HEK293 (cell line): ENCODE measurements around the gene FOLR2.

Experiments
- CTCF ChIA-PET: fragments of 350-600 bp; formaldehyde crosslinking; extraction: SDS; loops from one replicate; lab custom pipeline; 2021; ENCODE audit warnings: antibody characterized with exemption; lab: Yijun Ruan, JAX
- POLR2A ChIA-PET: fragments of 300-600 bp; formaldehyde crosslinking; extraction: SDS; loops from one replicate; lab custom pipeline; 2020; ENCODE audit warnings: antibody characterized with exemption, inconsistent platforms; lab: Yijun Ruan, JAX
- H3K27ac ChIP-seq: fragments of 200-500 bp; sonication (Bioruptor generic); 2 replicates; pipeline ENCODE4 v1.5.1; 2014; ENCODE audit warnings: low read depth, low read length, control low read depth, inconsistent platforms; ENCODE audit errors: extremely low read depth
- H3K36me3 ChIP-seq, 2 experiments: fragments of 200-500 bp in 1 of 2; sonication (Bioruptor generic) in 1 of 2; 1 replicate in 1 of 2; 2 replicates in 1 of 2; pipeline ENCODE4 v1.5.1; 2014 to 2017; ENCODE audit warnings: inconsistent platforms in 2 of 2, low read length in 2 of 2; ENCODE audit not compliant: control insufficient read depth in 2 of 2, insufficient read depth in 1 of 2
- H3K4me1 ChIP-seq: fragments of 200-500 bp; sonication (Bioruptor generic); 2 replicates; pipeline ENCODE4 v1.5.1; 2014; ENCODE audit warnings: mild to moderate bottlenecking, low read length, inconsistent platforms; ENCODE audit not compliant: control insufficient read depth, insufficient read depth
- H3K4me3 ChIP-seq: 2 replicates; pipeline ENCODE4 v1.5.1; 2011; ENCODE audit warnings: low read depth, mild to moderate bottlenecking, control low read depth, low read length, moderate library complexity
- H3K9me3 ChIP-seq: fragments of 200-500 bp; sonication (Bioruptor generic); 2 replicates; pipeline ENCODE4 v1.5.1; 2014; ENCODE audit warnings: low read depth, low read length, inconsistent platforms; ENCODE audit not compliant: control insufficient read depth, insufficient read depth
- HOXD13 ChIP-seq: sonication (generic); formaldehyde crosslinking; IDR thresholded peaks from 2 replicates; pipeline ENCODE4 v1.8.0; 2022; ENCODE audit warnings: missing genetic modification reagents, borderline replicate concordance
- KLF10 ChIP-seq: fragments of 450-650 bp; IDR thresholded peaks from 2 replicates; pipeline ENCODE4 v1.5.1; 2018; ENCODE audit warnings: missing biosample characterization, mild to moderate bottlenecking, missing genetic modification characterization
- SP7 ChIP-seq: fragments of 450-650 bp; formaldehyde crosslinking; IDR thresholded peaks from 2 replicates; pipeline ENCODE4 v1.5.1; 2016; ENCODE audit warnings: missing biosample characterization, missing genetic modification characterization
- ZEB2 ChIP-seq: fragments of 450-650 bp; formaldehyde crosslinking; IDR thresholded peaks from 2 replicates; pipeline ENCODE4 v1.5.1; 2016; ENCODE audit warnings: missing biosample characterization, missing genetic modification characterization
- ZNF114 ChIP-seq: fragments of 450-650 bp; formaldehyde crosslinking; IDR thresholded peaks from 2 replicates; pipeline ENCODE4 v1.5.0; 2017; ENCODE audit warnings: missing biosample characterization, missing genetic modification characterization
- ZNF132 ChIP-seq: fragments of 450-650 bp; formaldehyde crosslinking; IDR thresholded peaks from 2 replicates; pipeline ENCODE4 v1.5.1; 2017; ENCODE audit warnings: missing biosample characterization, missing genetic modification characterization, borderline replicate concordance
- ZNF155 ChIP-seq: fragments of 450-650 bp; formaldehyde crosslinking; IDR thresholded peaks from 2 replicates; pipeline ENCODE4 v1.5.1; 2016; ENCODE audit warnings: missing biosample characterization, missing genetic modification characterization
- ZNF311 ChIP-seq: fragments of 450-650 bp; formaldehyde crosslinking; IDR thresholded peaks from 2 replicates; pipeline ENCODE4 v1.5.1; 2017; ENCODE audit warnings: missing biosample characterization, missing genetic modification characterization, borderline replicate concordance
- ZNF366 ChIP-seq: fragments of 450-650 bp; formaldehyde crosslinking; conservative IDR thresholded peaks from 2 replicates; pipeline ENCODE4 v1.5.1; 2016; ENCODE audit warnings: missing biosample characterization, missing genetic modification characterization
- ZNF561 ChIP-seq: fragments of 450-650 bp; IDR thresholded peaks from 2 replicates; pipeline ENCODE4 v1.5.1; 2018; ENCODE audit warnings: missing biosample characterization, missing genetic modification characterization, borderline replicate concordance
- ZNF830 ChIP-seq: fragments of 450-650 bp; IDR thresholded peaks from 2 replicates; pipeline ENCODE4 v1.5.0; 2018; ENCODE audit warnings: missing biosample characterization, missing genetic modification characterization, low read depth, mild to moderate bottlenecking, moderate library complexity
- ZNF837 ChIP-seq: fragments of 450-650 bp; formaldehyde crosslinking; IDR thresholded peaks from 2 replicates; pipeline ENCODE4 v1.5.1; 2016; ENCODE audit warnings: missing biosample characterization, missing genetic modification characterization
- ZSCAN16 ChIP-seq: fragments of 450-650 bp; formaldehyde crosslinking; IDR thresholded peaks from 2 replicates; pipeline ENCODE4 v1.5.1; 2016; ENCODE audit warnings: missing biosample characterization, missing genetic modification characterization
- TF ChIP-seq, protein P1 (sequence below): fragments of 450-650 bp; formaldehyde crosslinking; IDR thresholded peaks from 2 replicates; pipeline ENCODE4 v1.5.1; 2016; ENCODE audit warnings: missing biosample characterization, missing genetic modification characterization
- TF ChIP-seq, protein P2 (sequence below): fragments of 450-650 bp; formaldehyde crosslinking; IDR thresholded peaks from 2 replicates; pipeline ENCODE4 v1.5.1; 2016; ENCODE audit warnings: missing biosample characterization, missing genetic modification characterization, borderline replicate concordance
- TF ChIP-seq, protein P3 (sequence below): fragments of 450-650 bp; formaldehyde crosslinking; IDR thresholded peaks from 2 replicates; pipeline ENCODE4 v1.5.1; 2016; ENCODE audit warnings: missing biosample characterization, missing genetic modification characterization

The FOLR2 gene

DNA sequence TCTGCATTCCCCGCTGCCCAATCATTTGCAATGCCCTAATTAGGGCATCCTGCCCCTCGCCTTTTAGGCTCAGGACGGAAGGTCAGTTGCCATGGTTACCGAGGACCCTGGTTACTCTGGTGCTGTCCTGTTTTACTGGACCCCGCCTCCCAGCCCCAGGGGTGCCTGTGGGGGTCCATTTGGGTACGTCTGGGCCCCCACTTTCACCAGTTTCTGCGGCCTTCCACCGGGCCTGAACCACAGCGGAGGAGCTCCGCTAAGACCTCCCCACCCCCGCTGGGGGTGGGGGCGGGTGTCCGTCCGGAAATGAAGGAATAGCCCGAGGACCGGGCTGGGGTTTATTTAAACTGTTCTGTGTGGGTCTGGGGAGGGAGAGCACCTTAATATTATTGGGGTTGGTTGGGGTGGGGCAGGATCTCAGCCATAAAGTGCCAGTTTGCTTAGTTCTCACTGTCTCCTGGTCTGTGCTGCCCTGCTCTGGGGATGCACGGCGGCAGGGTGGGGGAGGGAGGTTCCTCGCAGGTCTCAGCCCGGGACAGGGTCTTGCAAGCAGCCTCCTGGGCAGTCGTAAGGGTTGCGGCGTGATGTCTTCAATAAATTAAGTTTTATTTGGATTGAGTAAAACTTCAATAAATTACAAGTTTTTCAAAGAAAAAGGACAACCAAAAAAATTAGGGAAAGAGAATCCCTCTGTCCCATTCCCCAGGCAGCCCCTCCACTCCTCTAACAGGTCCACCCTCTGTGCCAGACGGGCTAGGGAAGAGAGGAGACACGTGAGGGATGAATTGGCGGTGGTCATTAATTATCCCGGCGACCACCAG, 22.1 kb downstream of the FOLR2 start:
- Histone ChIP-seq H3K4me1 (no peaks in the 10 kb centered on the region), H3K9me3 (no peaks in the 10 kb centered on the region), H3K36me3 (peaks cover 0 to 50% of the 10 kb centered on the region in 2 experiments; a peak in 2 of 3 replicates), H3K27ac (no peak overlapping the region)
- POLR2A ChIA-PET = interaction anchor here (0.6 to 4.5 kb wide), 5 partner anchors 12 to 193 kb away, joined by 3 to 42 read pairs (median 4); partner anchors contain the start of gene INPPL1
- CTCF ChIA-PET = interaction anchor here (0.5 to 3.5 kb wide), 15 partner anchors 9 to 406 kb away, joined by 3 to 26 read pairs (median 4); partner anchors contain the start of gene INPPL1
- TF ChIP-seq ZNF155 (no peak), ZNF311 (no peak), ZEB2 (tag by site-specific recombination) (no peak), ZNF837 (no peak), ZNF830 (no peak), ZNF366 (tag by site-specific recombination) (no peak), HOXD13 (CRISPR knock-in tag) (no peak), SP7 (tag by site-specific recombination) (no peak), ZNF114 (tag by site-specific recombination) (no peak), KLF10 (no peak), ZSCAN16 (tag by site-specific recombination) (no peak), ZNF561 (tag by site-specific recombination) (no peak), ZNF132 (no peak)
- TF ChIP-seq, protein P1, sequence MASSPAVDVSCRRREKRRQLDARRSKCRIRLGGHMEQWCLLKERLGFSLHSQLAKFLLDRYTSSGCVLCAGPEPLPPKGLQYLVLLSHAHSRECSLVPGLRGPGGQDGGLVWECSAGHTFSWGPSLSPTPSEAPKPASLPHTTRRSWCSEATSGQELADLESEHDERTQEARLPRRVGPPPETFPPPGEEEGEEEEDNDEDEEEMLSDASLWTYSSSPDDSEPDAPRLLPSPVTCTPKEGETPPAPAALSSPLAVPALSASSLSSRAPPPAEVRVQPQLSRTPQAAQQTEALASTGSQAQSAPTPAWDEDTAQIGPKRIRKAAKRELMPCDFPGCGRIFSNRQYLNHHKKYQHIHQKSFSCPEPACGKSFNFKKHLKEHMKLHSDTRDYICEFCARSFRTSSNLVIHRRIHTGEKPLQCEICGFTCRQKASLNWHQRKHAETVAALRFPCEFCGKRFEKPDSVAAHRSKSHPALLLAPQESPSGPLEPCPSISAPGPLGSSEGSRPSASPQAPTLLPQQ (tag by site-specific recombination) = no peak
- TF ChIP-seq, protein P2, sequence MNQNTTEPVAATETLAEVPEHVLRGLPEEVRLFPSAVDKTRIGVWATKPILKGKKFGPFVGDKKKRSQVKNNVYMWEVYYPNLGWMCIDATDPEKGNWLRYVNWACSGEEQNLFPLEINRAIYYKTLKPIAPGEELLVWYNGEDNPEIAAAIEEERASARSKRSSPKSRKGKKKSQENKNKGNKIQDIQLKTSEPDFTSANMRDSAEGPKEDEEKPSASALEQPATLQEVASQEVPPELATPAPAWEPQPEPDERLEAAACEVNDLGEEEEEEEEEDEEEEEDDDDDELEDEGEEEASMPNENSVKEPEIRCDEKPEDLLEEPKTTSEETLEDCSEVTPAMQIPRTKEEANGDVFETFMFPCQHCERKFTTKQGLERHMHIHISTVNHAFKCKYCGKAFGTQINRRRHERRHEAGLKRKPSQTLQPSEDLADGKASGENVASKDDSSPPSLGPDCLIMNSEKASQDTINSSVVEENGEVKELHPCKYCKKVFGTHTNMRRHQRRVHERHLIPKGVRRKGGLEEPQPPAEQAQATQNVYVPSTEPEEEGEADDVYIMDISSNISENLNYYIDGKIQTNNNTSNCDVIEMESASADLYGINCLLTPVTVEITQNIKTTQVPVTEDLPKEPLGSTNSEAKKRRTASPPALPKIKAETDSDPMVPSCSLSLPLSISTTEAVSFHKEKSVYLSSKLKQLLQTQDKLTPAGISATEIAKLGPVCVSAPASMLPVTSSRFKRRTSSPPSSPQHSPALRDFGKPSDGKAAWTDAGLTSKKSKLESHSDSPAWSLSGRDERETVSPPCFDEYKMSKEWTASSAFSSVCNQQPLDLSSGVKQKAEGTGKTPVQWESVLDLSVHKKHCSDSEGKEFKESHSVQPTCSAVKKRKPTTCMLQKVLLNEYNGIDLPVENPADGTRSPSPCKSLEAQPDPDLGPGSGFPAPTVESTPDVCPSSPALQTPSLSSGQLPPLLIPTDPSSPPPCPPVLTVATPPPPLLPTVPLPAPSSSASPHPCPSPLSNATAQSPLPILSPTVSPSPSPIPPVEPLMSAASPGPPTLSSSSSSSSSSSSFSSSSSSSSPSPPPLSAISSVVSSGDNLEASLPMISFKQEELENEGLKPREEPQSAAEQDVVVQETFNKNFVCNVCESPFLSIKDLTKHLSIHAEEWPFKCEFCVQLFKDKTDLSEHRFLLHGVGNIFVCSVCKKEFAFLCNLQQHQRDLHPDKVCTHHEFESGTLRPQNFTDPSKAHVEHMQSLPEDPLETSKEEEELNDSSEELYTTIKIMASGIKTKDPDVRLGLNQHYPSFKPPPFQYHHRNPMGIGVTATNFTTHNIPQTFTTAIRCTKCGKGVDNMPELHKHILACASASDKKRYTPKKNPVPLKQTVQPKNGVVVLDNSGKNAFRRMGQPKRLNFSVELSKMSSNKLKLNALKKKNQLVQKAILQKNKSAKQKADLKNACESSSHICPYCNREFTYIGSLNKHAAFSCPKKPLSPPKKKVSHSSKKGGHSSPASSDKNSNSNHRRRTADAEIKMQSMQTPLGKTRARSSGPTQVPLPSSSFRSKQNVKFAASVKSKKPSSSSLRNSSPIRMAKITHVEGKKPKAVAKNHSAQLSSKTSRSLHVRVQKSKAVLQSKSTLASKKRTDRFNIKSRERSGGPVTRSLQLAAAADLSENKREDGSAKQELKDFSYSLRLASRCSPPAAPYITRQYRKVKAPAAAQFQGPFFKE (tag by site-specific recombination) = no peak
- TF ChIP-seq, protein P3, sequence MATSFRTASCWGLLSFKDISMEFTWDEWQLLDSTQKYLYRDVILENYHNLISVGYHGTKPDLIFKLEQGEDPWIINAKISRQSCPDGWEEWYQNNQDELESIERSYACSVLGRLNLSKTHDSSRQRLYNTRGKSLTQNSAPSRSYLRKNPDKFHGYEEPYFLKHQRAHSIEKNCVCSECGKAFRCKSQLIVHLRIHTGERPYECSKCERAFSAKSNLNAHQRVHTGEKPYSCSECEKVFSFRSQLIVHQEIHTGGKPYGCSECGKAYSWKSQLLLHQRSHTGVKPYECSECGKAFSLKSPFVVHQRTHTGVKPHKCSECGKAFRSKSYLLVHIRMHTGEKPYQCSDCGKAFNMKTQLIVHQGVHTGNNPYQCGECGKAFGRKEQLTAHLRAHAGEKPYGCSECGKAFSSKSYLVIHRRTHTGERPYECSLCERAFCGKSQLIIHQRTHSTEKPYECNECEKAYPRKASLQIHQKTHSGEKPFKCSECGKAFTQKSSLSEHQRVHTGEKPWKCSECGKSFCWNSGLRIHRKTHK (tag by site-specific recombination) = no peak
- TF ChIP-seq, all 188 proteins: peak for 0
- H3K4me3 ChIP-seq = no peak overlapping the region
